SK-N-SH (cell line): ENCODE measurements around the gene ZMIZ2. TPM values are rescaled to one million over a fixed set of nuclear protein-coding genes. Genes with fewer than 3 reads are reported as not detected.

ENCODE experiments used
- MXI1 ChIP-seq: IDR thresholded peaks from 2 replicates; pipeline ENCODE4 v1.6.1; 2012; ENCODE audit warnings: mild to moderate bottlenecking, low read depth, low read length, improper control_type of control experiment
- RFX5 ChIP-seq: IDR thresholded peaks from 2 replicates; pipeline ENCODE4 v1.6.1; 2012; ENCODE audit warnings: mild to moderate bottlenecking, improper control_type of control experiment, low read length
- RXRA ChIP-seq: IDR thresholded peaks from 2 replicates; pipeline ENCODE4 v1.4.0; 2012; ENCODE audit warnings: low read depth, mild to moderate bottlenecking, borderline replicate concordance
- polyA plus RNA-seq, 3 experiments: library from polyadenylated mRNA; depleted of rRNA; stranded (reverse); fragments of >200 nt; gene quantifications; 2 replicates each; pipeline ENCODE4 v1.2.3, GENCODE V29; 2012

The ZMIZ2 gene
- polyA plus RNA-seq, 1 of the 3 experiments (the other 2 are of a cell fraction) = 18.1 TPM

- TF ChIP-seq RFX5 (no peak), RXRA (no peak), MXI1 (no peak)
- TF ChIP-seq, all 33 proteins: peak for 0
These were observed 70.6 kb downstream of the ZMIZ2 start (continued) for GRCh38 chr7:44819292-44819691.

Other genes with a start within 250 kb of the ZMIZ2 start
- gene NPC1L1, start 207.5 kb upstream of the ZMIZ2 start, polyA plus RNA-seq (2012; rRNA removed) = 0.03 TPM in 1 of 2 replicates, not detected in the other
- 97.1 and 126 TPM in 2 replicates for gene DDX56, start 174.9 kb upstream of the ZMIZ2 start, polyA plus RNA-seq (2012; rRNA removed)
- gene TMED4, start 166.6 kb upstream of the ZMIZ2 start, polyA plus RNA-seq (2012; rRNA removed) = 145 and 192 TPM in 2 replicates
- 58.2 and 69.4 TPM in 2 replicates for gene OGDH, start 142.2 kb upstream of the ZMIZ2 start, polyA plus RNA-seq (2012; rRNA removed)
- 6,239 and 6,267 TPM in 2 replicates for gene PPIA, start 47.8 kb downstream of the ZMIZ2 start, polyA plus RNA-seq (2012; rRNA removed)
- gene H2AZ2, start 99.2 kb downstream of the ZMIZ2 start, polyA plus RNA-seq (2012; rRNA removed) = 207 and 389 TPM in 2 replicates
- 4.1 and 4.8 TPM in 2 replicates for gene PURB, start 136.7 kb downstream of the ZMIZ2 start, polyA plus RNA-seq (2012; rRNA removed)
- 0.05 and 0.10 TPM in 2 replicates for gene MYO1G, start 230.2 kb downstream of the ZMIZ2 start, polyA plus RNA-seq (2012; rRNA removed)